ENCODE measurements around the gene TGFB2.

DNA sequence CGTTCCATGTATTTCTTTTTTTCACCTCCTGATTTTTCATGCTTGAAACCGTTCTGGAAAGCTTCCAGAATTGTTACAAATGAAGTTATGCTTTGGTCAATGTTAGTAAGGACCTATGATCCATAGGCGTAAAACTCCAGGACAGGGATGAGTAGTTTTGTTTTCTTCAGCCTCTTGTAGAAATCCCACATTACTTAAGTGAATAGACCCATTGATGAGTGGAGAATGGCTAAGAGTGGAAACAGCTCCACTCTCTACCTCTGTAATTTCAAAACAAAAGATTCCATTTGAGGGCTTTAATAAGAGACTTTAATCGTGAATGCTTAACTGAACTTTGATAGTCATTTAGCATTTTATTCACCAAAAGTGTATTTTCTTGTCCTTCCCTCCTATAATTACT is 3.0 kb upstream of the TGFB2 start:
- TF ChIP-seq EZH2phosphoT487 (IDR thresholded peaks at IDR 0.05; ENCODE audit: insufficient read depth, low read depth) (no peak), EZH2 (IDR thresholded peaks at IDR 0.05; ENCODE audit: insufficient read depth, poor library complexity, severe bottlenecking) (no peak)

All from GM23248 (cell line).